K562 (cell line): ENCODE measurements around the gene ACSF3. TPM values are rescaled to one million over a fixed set of nuclear protein-coding genes. Genes with fewer than 3 reads are reported as not detected.

ENCODE experiments used
- ATAC-seq: fragments of 200-7000 bp; cut with Tn5 transposase; 3 replicates; pipeline ENCODE4 v1.9.1; 2020; ENCODE audit warnings: moderate library complexity
- BruUV-seq: library from RNA; stranded (reverse); fragments of 400-500 nt; replicated peaks from 2 replicates; lab custom pipeline; 2021; lab: Mats Ljungman, UMichigan
- CTCF ChIA-PET: fragments of 300-600 bp; formaldehyde crosslinking; extraction: SDS; loops from one replicate; lab custom pipeline; 2021; ENCODE audit warnings: low intra/inter-chr PET ratio; lab: Yijun Ruan, JAX
- POLR2A ChIA-PET: fragments of 300-600, 350-650 bp; sonication (Branson Sonifier 250); formaldehyde crosslinking; extraction: SDS; loops from one replicate; lab custom pipeline; 2021; ENCODE audit warnings: antibody characterized with exemption, inconsistent platforms; lab: Yijun Ruan, JAX
- DNase-seq, 4 experiments: peaks; one replicate each; pipeline versions ENCODE4 v3.0.0 to v3.0.0-alpha.2; 2011 to 2018; ENCODE audit warnings: low spot score in 3 of 4, mixed read lengths in 3 of 4; ENCODE audit errors: extremely low read depth in 1 of 4
- FAIRE-seq: peaks from 2 replicates; lab custom pipeline; 2011; peaks lifted over from hg19 to GRCh38; lab: Jason Lieb, UNC
- H2AFZ ChIP-seq: 2 replicates; pipeline ENCODE4 v1.6.0; 2011; ENCODE audit warnings: low read depth, low read length, control low read depth, inconsistent platforms
- H3K27ac ChIP-seq: fragments of 200-600 bp; 3 replicates; pipeline ENCODE4 v1.8.0; 2011; ENCODE audit warnings: low read depth, mild to moderate bottlenecking, control low read depth, inconsistent platforms, low read length, moderate library complexity, mixed read lengths; ENCODE audit errors: extremely low read depth
- H3K27me3 ChIP-seq, 2 experiments: fragments of 300-600 bp in 1 of 2; 2 replicates in 1 of 2; 3 replicates in 1 of 2; pipeline versions ENCODE4 v1.6.0 to v1.8.0; 2011; ENCODE audit warnings: inconsistent platforms in 2 of 2, low read length in 2 of 2, mild to moderate bottlenecking in 1 of 2, mixed read lengths in 1 of 2, moderate library complexity in 1 of 2; ENCODE audit not compliant: control insufficient read depth in 2 of 2, insufficient read depth in 2 of 2
- H3K36me3 ChIP-seq: fragments of 300-600 bp; 3 replicates; pipeline ENCODE4 v1.8.0; 2011; ENCODE audit warnings: mild to moderate bottlenecking, low read length, inconsistent platforms; ENCODE audit not compliant: control insufficient read depth, insufficient read depth
- H3K4me1 ChIP-seq, 2 experiments: fragments of 200-600 bp in 1 of 2; replicated peaks in 1 of 2; 2 replicates in 1 of 2; 3 replicates in 1 of 2; pipeline versions ENCODE4 v1.5.1 to v1.8.0; 2011; ENCODE audit warnings: inconsistent platforms in 2 of 2, low read length in 2 of 2, mild to moderate bottlenecking in 1 of 2, mixed read lengths in 1 of 2, moderate library complexity in 1 of 2; ENCODE audit not compliant: control insufficient read depth in 2 of 2, insufficient read depth in 2 of 2
- H3K4me2 ChIP-seq: 2 replicates; pipeline ENCODE4 v1.6.1; 2011; ENCODE audit warnings: low read length, control low read depth, inconsistent platforms, mixed read lengths; ENCODE audit not compliant: insufficient read depth
- H3K4me3 ChIP-seq: fragments of 200-600 bp; sonication (generic), shearing (Covaris generic); 2 replicates; pipeline ENCODE4 v1.5.1; 2016; ENCODE audit warnings: control low read depth, inconsistent platforms
- H3K79me2 ChIP-seq: fragments of 200-600 bp; 3 replicates; pipeline ENCODE4 v1.8.0; 2011; ENCODE audit warnings: low read length, inconsistent platforms; ENCODE audit not compliant: control insufficient read depth, insufficient read depth
- H3K9ac ChIP-seq, 2 experiments: 2 replicates each; pipeline versions ENCODE4 v1.6.0 to v1.6.1; 2011; ENCODE audit warnings: low read depth in 2 of 2, low read length in 2 of 2, control low read depth in 1 of 2, inconsistent platforms in 1 of 2, mild to moderate bottlenecking in 1 of 2, mixed read lengths in 1 of 2; ENCODE audit not compliant: insufficient read depth in 1 of 2
- H3K9me1 ChIP-seq: one replicate; pipeline ENCODE4 v1.6.0; 2011; ENCODE audit warnings: inconsistent platforms, mild to moderate bottlenecking, low read length, moderate library complexity; ENCODE audit not compliant: control insufficient read depth, insufficient read depth
- H3K9me3 ChIP-seq: replicated peaks from 2 replicates; pipeline ENCODE4 v1.5.1; 2011; ENCODE audit warnings: low read depth, low read length, inconsistent platforms; ENCODE audit not compliant: control insufficient read depth, insufficient read depth
- H4K20me1 ChIP-seq: replicated peaks from 2 replicates; pipeline ENCODE4 v1.6.1; 2011; ENCODE audit warnings: low read length, inconsistent platforms, mixed read lengths; ENCODE audit not compliant: control insufficient read depth, insufficient read depth
- KAT2B ChIP-seq: IDR thresholded peaks from one replicate; pipeline ENCODE4 v1.6.1; 2012; ENCODE audit warnings: low read depth, mild to moderate bottlenecking, control low read depth, inconsistent platforms, low read length, moderate library complexity
- KLF13 ChIP-seq: fragments of 450-650 bp; IDR thresholded peaks from 2 replicates; pipeline ENCODE4 v1.6.1; 2016; ENCODE audit warnings: missing genetic modification characterization, low read depth, mild to moderate bottlenecking, missing compliant biosample characterization, moderate library complexity, borderline replicate concordance
- NFATC3 ChIP-seq: fragments of 450-650 bp; IDR thresholded peaks from 2 replicates; pipeline ENCODE4 v1.6.1; 2017; ENCODE audit warnings: mild to moderate bottlenecking
- NONO ChIP-seq, 2 experiments: fragments of 200-400 bp in 1 of 2; fragments of 450-650 bp in 1 of 2; formaldehyde crosslinking in 1 of 2; IDR thresholded peaks; 2 replicates each; pipeline ENCODE4 v1.6.1; 2017; ENCODE audit warnings: low read depth in 2 of 2, mild to moderate bottlenecking in 2 of 2, moderate library complexity in 2 of 2, low read length in 1 of 2
- REST ChIP-seq, 2 experiments: fragments of 450-650 bp; formaldehyde crosslinking in 1 of 2; IDR thresholded peaks; 2 replicates each; pipeline versions ENCODE4 v1.4.0 to v1.6.1; 2014 to 2020; ENCODE audit warnings: mild to moderate bottlenecking in 2 of 2, borderline replicate concordance in 1 of 2, low read depth in 1 of 2
- SMAD2 ChIP-seq: fragments of 150-350 bp; IDR thresholded peaks from 2 replicates; pipeline ENCODE4 v1.6.1; 2014; ENCODE audit warnings: low read depth, mild to moderate bottlenecking, low read length
- STAG1 ChIP-seq: sonication (generic); formaldehyde crosslinking; IDR thresholded peaks from 2 replicates; pipeline ENCODE4 v1.5.0; 2020; ENCODE audit warnings: missing genetic modification reagents, borderline replicate concordance
- ZNF445 ChIP-seq: fragments of 250-450 bp; sonication (Bioruptor Pico); IDR thresholded peaks from 2 replicates; pipeline ENCODE4 v1.4.0; 2020; ENCODE audit warnings: low read depth, mild to moderate bottlenecking, moderate library complexity
- ZNF778 ChIP-seq: fragments of 450-650 bp; formaldehyde crosslinking; IDR thresholded peaks from 2 replicates; pipeline ENCODE4 v1.4.0; 2020; ENCODE audit warnings: mild to moderate bottlenecking, moderate library complexity
- ZNF785 ChIP-seq: fragments of 250-450 bp; sonication (Bioruptor Pico); IDR thresholded peaks from 2 replicates; pipeline ENCODE4 v1.4.0; 2020; ENCODE audit warnings: mild to moderate bottlenecking
- ZZZ3 ChIP-seq: fragments of 450-650 bp; IDR thresholded peaks from 2 replicates; pipeline ENCODE4 v1.6.1; 2016; ENCODE audit warnings: antibody characterized with exemption, mild to moderate bottlenecking, moderate library complexity
- WGBS: fragments of 100-300 bp; shearing (Covaris generic); methylation state at CpG from one replicate; pipeline ENCODE4 v1.1.6; 2016; ENCODE audit warnings: low coverage, mixed read lengths; ENCODE audit not compliant: insufficient coverage; ENCODE audit errors: missing lambda C conversion rate; 5-methylcytosine and 5-hydroxymethylcytosine counted together
- in situ Hi-C: fragments of 300-500 bp; cut with MboI; formaldehyde crosslinking; loops from 4 replicates; pipeline ENCODE4 v1.15.0; 2018; ENCODE audit warnings: inconsistent platforms, mixed read lengths
- intact Hi-C: fragments of 100-400 bp; cut with micrococcal nuclease; formaldehyde crosslinking; loops from 2 replicates; pipeline ENCODE4 v1.14.2; 2022
- polyA plus RNA-seq, 8 experiments: library from polyadenylated mRNA; depleted of rRNA in 4 of 8; stranded (reverse) in 5 of 8; unstranded in 3 of 8; fragments of >200 nt; fragmentation: Nextera tagmentation in 2 of 8; fragmentation: Illumina TruSeq in 1 of 8; extraction: Ambion mirVana in 2 of 8; extraction: Trizol in 1 of 8; gene quantifications; 2 replicates each; pipeline versions ENCODE4 v1.2.1 to v1.2.3, GENCODE V29; 2011 to 2014; ENCODE audit warnings: inconsistent platforms in 1 of 8, missing spikeins in 1 of 8
- total RNA-seq, 7 experiments: library from RNA; depleted of rRNA in 6 of 7; stranded (reverse); fragments of >200 nt in 6 of 7; fragmentation: Illumina TruSeq in 2 of 7; extraction: Trizol in 2 of 7; gene quantifications; 2 replicates each; pipeline versions ENCODE4 v1.2.1 to v1.2.3, GENCODE V29; 2011 to 2021; ENCODE audit warnings: low replicate concordance in 1 of 7

Gene ACSF3
- total and polyA plus RNA-seq, 9 of the 15 experiments (the other 6 are each of a cell fraction or from before 2014, with no cell fraction given) = 0.77 to 32.8 (median 14.7) TPM

GRCh38 chr16:89048871-89049422 is 44.7 kb upstream of the ACSF3 start:
- H3K4me3 ChIP-seq = no peak overlapping the region
- no TSS peak for BruUV-seq
- ChIA-PET CTCF (no interaction called here), POLR2A (interaction anchor here (0.6 to 1.0 kb wide), 2 partner anchors 14 to 287 kb away, joined by 3 read pairs; no protein-coding TSS in a partner anchor)
- no peak for TF ChIP-seq STAG1
- TF ChIP-seq KLF13 = no peak
- no peak for TF ChIP-seq REST (IDR thresholded peaks at IDR 0.05; ENCODE audit: borderline replicate concordance)
- TF ChIP-seq REST (CRISPR knock-in tag; IDR thresholded peaks at IDR 0.05; ENCODE audit: low read depth) = no peak
- no peak for TF ChIP-seq SMAD2
- TF ChIP-seq ZNF785 = no peak
- no peak for TF ChIP-seq NFATC3
- TF ChIP-seq ZZZ3 = no peak
- no peak for TF ChIP-seq NONO (IDR thresholded peaks at IDR 0.05; ENCODE audit: low read depth in 2 of 2, low read length in 1 of 2)
- TF ChIP-seq KAT2B = no peak
- TF ChIP-seq ZNF445 (CRISPR knock-in tag) = no peak
- TF ChIP-seq ZNF778 = no peak
- no peak overlapping the region for H2AFZ ChIP-seq
- intact Hi-C loops (loop anchor here (5.0 kb wide), 1 partner anchor 47 kb away; no protein-coding TSS in a partner anchor), in situ Hi-C loops (loop anchor here (5.0 kb wide), 1 partner anchor 47 kb away; no protein-coding TSS in a partner anchor)
- 35% methylated on average over 24 of the region's 24 CpGs for WGBS
- H3K9me3 ChIP-seq = no peaks in the 10 kb centered on the region
- FAIRE-seq = no peak
- H3K79me2 ChIP-seq = no peaks in the 10 kb centered on the region
- peaks cover 25 to 55% of the 10 kb centered on the region in 2 experiments for H3K27me3 ChIP-seq
- no peak for ATAC-seq
- no peak for DNase-seq
- H3K4me2 ChIP-seq = no peak overlapping the region
- H3K9ac ChIP-seq = no peak overlapping the region
- peaks cover 0 to 74% of the 10 kb centered on the region in 2 experiments; a peak in 3 of 5 replicates for H3K4me1 ChIP-seq
- H4K20me1 ChIP-seq = peaks cover 23% of the 10 kb centered on the region
- H3K9me1 ChIP-seq = no peaks in the 10 kb centered on the region
- H3K27ac ChIP-seq = no peak overlapping the region
- no peaks in the 10 kb centered on the region for H3K36me3 ChIP-seq
